ENCODE data around the gene KRTAP20-1. TPM values are rescaled to one million over a fixed set of nuclear protein-coding genes. Genes with fewer than 3 reads are reported as not detected.

KRTAP20-1 gene
- total RNA-seq, 3 donors from 2014 or later, result not detected

DNA sequence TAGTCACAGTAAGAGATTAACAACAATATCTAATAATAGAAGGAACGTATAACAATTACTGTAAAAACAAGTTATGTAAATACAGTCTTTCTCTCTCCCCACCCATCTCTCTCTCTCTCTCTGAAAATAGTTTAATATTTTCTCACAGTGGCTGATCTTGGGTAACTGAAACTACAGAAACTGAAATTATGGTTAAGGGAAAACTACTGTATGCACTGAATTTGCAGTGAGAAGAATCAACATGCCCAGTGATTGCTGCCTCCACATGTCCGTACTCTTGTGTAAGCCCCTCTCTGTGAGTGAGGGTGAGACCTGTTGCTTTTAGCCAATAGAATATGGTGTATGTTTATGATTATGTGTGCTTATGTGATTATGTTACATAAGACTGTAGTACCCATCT is 4.1 kb upstream of the KRTAP20-1 start:
- ATAC-seq (no peak), DNase-seq (no peak)
- intact Hi-C loops (cut with DNase I, micrococcal nuclease), result no loop called here
- Histone ChIP-seq H3K4me1 (ENCODE audit: low read depth) (no peaks in the 10 kb centered on the region), H3K4me3 (no peak overlapping the region), H3K9me3 (peaks cover 53% of the 10 kb centered on the region), H3K36me3 (ENCODE audit: low read depth) (no peaks in the 10 kb centered on the region)
- no peak for TF ChIP-seq CTCF (IDR thresholded peaks at IDR 0.05)

DNA sequence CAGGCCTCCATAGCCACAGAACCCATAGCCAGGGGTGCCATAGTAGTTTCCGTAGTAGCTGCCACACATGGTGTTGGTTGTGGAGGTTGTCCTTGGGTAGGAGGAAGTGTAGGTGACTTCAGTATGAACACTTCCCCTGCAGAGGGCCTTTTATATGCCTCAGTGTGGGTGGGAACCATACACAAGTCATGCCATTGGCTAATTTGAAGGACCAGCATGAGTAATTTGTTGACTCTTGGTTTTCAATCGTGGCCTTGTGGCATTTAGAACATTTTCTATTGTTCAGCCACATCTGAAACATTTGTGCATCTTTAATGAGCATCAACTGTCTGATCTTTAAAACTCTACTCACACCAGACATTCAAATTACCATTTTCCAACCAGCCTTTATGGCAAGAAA is 2.4 kb upstream of the KRTAP20-1 start, which contains the start of gene KRTAP6-1:
KRTAP6-1 (minus strand) TSS at position 95 of the 400 bp plus-strand sequence; CDS start at position 69, 26 bp downstream.
- ATAC-seq (no peak), DNase-seq (no peak)
- Histone ChIP-seq H3K9me3 (peaks cover 60% of the 10 kb centered on the region), H3K4me3 (no peak within 1 kb of the TSS), H3K36me3 (ENCODE audit: low read depth) (no peaks in the 10 kb centered on the region), H3K4me1 (ENCODE audit: low read depth) (no peaks in the 10 kb centered on the region)
- intact Hi-C loops (cut with DNase I, micrococcal nuclease), result no loop called here
- TF ChIP-seq CTCF (IDR thresholded peaks at IDR 0.05), result no peak

DNA sequence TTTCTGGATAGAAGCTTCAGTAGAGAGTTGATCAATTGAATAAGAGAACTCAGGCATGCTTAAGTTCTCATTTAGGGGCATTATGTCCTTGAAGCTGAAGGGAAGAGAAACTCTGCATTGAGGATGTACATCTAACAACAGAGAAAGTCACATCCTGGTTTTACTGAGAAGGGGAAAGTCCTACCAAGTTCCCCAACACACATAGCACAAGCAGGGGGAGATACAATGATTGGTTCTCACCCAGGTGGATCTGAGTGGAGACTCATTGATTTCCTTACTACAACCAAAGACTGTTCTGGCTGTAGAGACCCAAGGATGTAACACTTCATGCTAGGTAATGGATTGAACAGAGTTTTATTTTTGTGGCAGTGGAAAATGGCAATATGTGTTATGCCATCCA is 1.0 kb upstream of the KRTAP20-1 start:
- no peak for ATAC-seq

DNA sequence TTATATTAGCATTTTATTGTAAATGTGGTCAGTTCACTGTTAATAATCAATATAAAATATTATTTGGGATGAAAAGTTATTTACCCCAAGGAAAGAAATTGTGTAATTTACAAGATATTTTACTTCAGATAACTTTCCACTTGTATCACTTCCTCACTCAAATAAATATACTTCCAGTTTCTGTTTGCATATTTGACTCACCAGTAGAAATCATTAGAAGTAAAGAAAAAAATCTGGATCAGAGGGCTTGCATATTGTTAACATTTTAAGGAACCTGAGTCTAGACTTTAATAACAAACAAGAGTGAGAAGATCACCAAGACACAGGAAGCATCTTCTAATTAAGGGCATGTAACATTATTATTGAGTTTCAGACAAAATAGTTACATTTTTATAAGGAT is 3.9 kb downstream of the KRTAP20-1 start:
- H3K4me3 ChIP-seq, result no peak overlapping the region
- intact Hi-C loops (cut with DNase I, micrococcal nuclease), result no loop called here
- H3K4me1 ChIP-seq (ENCODE audit: low read depth), result no peaks in the 10 kb centered on the region
- H3K9me3 ChIP-seq, result peaks cover 48% of the 10 kb centered on the region
- ATAC-seq (no peak), DNase-seq (no peak)
- no peaks in the 10 kb centered on the region for H3K36me3 ChIP-seq (ENCODE audit: low read depth)
- no peak for TF ChIP-seq CTCF (IDR thresholded peaks at IDR 0.05)

More for the DNA sequence above, 1.0 kb upstream of the KRTAP20-1 start:
- intact Hi-C loops (cut with DNase I, micrococcal nuclease), result no loop called here
- no peaks in the 10 kb centered on the region for H3K4me1 ChIP-seq (ENCODE audit: low read depth)
- H3K4me3 ChIP-seq, result no peak overlapping the region
- no peak for DNase-seq
- H3K36me3 ChIP-seq (ENCODE audit: low read depth), result no peaks in the 10 kb centered on the region
- TF ChIP-seq CTCF (IDR thresholded peaks at IDR 0.05), result no peak
- H3K9me3 ChIP-seq, result peaks cover 59% of the 10 kb centered on the region

GRCh38 chr21:30620522-30620921 is 4.3 kb downstream of the KRTAP20-1 start, which contains the start of gene KRTAP20-4:
Gene KRTAP20-4, plus strand, starts transcription at chr21:30620627.
- intact Hi-C loops (cut with DNase I, micrococcal nuclease), result no loop called here
- Histone ChIP-seq H3K4me1 (ENCODE audit: low read depth) (no peaks in the 10 kb centered on the region), H3K9me3 (peaks cover 53% of the 10 kb centered on the region), H3K4me3 (no peak within 1 kb of the TSS), H3K36me3 (ENCODE audit: low read depth) (no peaks in the 10 kb centered on the region)
- no peak for DNase-seq
- TF ChIP-seq CTCF (IDR thresholded peaks at IDR 0.05), result no peak
- ATAC-seq, result no peak

DNA sequence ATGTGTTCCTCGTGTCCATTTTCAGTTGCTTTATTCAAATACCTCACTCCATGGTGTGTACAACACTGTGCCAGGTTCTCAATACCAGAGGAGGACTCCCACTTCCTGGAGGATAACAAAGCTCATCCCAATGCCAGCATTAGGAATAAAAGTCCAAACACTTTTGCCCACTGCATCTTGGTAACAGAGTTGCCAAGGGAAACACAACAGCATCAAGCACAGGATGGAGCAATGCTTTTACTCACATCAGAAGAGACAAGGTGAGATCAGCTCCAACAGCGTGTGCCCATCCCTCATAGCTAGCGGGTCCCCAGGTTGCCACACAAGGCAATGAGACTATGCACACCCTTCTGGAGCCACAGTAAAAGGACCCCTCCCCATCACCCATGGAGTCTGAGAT is 7.1 kb downstream of the KRTAP20-1 start:
- H3K4me1 ChIP-seq (ENCODE audit: low read depth), result no peaks in the 10 kb centered on the region
- peaks cover 62% of the 10 kb centered on the region for H3K9me3 ChIP-seq
- intact Hi-C loops (cut with DNase I, micrococcal nuclease), result no loop called here
- no peak for DNase-seq
- TF ChIP-seq CTCF (IDR thresholded peaks at IDR 0.05), result no peak
- no peak for ATAC-seq
- H3K4me3 ChIP-seq, result no peak overlapping the region
- H3K36me3 ChIP-seq (ENCODE audit: low read depth), result no peaks in the 10 kb centered on the region

Data from mucosa of descending colon (tissue), 3 donors.